Measurements from ENCODE around the gene PLXDC2.

PLXDC2 gene

DNA sequence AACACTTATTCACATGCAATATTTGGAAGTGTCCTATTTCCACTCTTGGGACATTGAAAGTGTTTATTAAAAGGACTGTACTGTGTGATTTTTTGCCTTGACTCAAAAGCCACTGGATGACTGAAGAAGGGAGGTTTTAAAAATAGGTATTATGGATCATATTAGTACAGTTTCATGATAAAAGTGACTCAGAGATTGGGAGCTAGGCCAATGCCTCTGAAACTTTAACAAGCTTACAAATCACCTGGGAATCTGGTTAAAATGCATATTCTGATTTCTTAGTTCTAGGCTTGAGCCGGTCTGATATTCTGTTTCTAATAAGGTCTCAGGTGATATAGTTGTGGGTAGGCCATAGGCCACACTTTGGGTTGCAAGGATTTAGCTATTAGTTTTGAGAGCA is 191.2 kb downstream of the PLXDC2 start (continued):
- TF ChIP-seq ZBTB21 (tag by site-specific recombination; IDR thresholded peaks at IDR 0.05): no peak
- no peak for TF ChIP-seq KLF16 (tag by site-specific recombination; IDR thresholded peaks at IDR 0.05)
- no peak for TF ChIP-seq ZNF792 (tag by site-specific recombination; IDR thresholded peaks at IDR 0.05)
- TF ChIP-seq, protein P1, sequence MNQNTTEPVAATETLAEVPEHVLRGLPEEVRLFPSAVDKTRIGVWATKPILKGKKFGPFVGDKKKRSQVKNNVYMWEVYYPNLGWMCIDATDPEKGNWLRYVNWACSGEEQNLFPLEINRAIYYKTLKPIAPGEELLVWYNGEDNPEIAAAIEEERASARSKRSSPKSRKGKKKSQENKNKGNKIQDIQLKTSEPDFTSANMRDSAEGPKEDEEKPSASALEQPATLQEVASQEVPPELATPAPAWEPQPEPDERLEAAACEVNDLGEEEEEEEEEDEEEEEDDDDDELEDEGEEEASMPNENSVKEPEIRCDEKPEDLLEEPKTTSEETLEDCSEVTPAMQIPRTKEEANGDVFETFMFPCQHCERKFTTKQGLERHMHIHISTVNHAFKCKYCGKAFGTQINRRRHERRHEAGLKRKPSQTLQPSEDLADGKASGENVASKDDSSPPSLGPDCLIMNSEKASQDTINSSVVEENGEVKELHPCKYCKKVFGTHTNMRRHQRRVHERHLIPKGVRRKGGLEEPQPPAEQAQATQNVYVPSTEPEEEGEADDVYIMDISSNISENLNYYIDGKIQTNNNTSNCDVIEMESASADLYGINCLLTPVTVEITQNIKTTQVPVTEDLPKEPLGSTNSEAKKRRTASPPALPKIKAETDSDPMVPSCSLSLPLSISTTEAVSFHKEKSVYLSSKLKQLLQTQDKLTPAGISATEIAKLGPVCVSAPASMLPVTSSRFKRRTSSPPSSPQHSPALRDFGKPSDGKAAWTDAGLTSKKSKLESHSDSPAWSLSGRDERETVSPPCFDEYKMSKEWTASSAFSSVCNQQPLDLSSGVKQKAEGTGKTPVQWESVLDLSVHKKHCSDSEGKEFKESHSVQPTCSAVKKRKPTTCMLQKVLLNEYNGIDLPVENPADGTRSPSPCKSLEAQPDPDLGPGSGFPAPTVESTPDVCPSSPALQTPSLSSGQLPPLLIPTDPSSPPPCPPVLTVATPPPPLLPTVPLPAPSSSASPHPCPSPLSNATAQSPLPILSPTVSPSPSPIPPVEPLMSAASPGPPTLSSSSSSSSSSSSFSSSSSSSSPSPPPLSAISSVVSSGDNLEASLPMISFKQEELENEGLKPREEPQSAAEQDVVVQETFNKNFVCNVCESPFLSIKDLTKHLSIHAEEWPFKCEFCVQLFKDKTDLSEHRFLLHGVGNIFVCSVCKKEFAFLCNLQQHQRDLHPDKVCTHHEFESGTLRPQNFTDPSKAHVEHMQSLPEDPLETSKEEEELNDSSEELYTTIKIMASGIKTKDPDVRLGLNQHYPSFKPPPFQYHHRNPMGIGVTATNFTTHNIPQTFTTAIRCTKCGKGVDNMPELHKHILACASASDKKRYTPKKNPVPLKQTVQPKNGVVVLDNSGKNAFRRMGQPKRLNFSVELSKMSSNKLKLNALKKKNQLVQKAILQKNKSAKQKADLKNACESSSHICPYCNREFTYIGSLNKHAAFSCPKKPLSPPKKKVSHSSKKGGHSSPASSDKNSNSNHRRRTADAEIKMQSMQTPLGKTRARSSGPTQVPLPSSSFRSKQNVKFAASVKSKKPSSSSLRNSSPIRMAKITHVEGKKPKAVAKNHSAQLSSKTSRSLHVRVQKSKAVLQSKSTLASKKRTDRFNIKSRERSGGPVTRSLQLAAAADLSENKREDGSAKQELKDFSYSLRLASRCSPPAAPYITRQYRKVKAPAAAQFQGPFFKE (tag by site-specific recombination; IDR thresholded peaks at IDR 0.05; ENCODE audit: borderline replicate concordance): no peak
- TF ChIP-seq ZNF391 (tag by site-specific recombination; IDR thresholded peaks at IDR 0.05; ENCODE audit: borderline replicate concordance, low read depth): no peak
- no peak for TF ChIP-seq ZIC2 (tag by site-specific recombination; IDR thresholded peaks at IDR 0.05)
- TF ChIP-seq, protein P2, sequence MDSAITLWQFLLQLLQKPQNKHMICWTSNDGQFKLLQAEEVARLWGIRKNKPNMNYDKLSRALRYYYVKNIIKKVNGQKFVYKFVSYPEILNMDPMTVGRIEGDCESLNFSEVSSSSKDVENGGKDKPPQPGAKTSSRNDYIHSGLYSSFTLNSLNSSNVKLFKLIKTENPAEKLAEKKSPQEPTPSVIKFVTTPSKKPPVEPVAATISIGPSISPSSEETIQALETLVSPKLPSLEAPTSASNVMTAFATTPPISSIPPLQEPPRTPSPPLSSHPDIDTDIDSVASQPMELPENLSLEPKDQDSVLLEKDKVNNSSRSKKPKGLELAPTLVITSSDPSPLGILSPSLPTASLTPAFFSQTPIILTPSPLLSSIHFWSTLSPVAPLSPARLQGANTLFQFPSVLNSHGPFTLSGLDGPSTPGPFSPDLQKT (IDR thresholded peaks at IDR 0.05; ENCODE audit: borderline replicate concordance, low read depth, low read length): no peak
- TF ChIP-seq ZEB2 (tag by site-specific recombination; IDR thresholded peaks at IDR 0.05): no peak
- no peak for TF ChIP-seq KLF9 (tag by site-specific recombination; IDR thresholded peaks at IDR 0.05; ENCODE audit: low read depth)
- no peak for TF ChIP-seq ZNF214 (tag by site-specific recombination; IDR thresholded peaks at IDR 0.05; ENCODE audit: borderline replicate concordance)
- no peak for TF ChIP-seq ZNF354C (tag by site-specific recombination; IDR thresholded peaks at IDR 0.05; ENCODE audit: borderline replicate concordance, low read depth)
- TF ChIP-seq ZNF2 (tag by site-specific recombination; IDR thresholded peaks at IDR 0.05): no peak
- TF ChIP-seq ZNF76 (tag by site-specific recombination; IDR thresholded peaks at IDR 0.05; ENCODE audit: borderline replicate concordance, low read depth): no peak
- TF ChIP-seq RBAK (tag by site-specific recombination; IDR thresholded peaks at IDR 0.05): no peak

DNA sequence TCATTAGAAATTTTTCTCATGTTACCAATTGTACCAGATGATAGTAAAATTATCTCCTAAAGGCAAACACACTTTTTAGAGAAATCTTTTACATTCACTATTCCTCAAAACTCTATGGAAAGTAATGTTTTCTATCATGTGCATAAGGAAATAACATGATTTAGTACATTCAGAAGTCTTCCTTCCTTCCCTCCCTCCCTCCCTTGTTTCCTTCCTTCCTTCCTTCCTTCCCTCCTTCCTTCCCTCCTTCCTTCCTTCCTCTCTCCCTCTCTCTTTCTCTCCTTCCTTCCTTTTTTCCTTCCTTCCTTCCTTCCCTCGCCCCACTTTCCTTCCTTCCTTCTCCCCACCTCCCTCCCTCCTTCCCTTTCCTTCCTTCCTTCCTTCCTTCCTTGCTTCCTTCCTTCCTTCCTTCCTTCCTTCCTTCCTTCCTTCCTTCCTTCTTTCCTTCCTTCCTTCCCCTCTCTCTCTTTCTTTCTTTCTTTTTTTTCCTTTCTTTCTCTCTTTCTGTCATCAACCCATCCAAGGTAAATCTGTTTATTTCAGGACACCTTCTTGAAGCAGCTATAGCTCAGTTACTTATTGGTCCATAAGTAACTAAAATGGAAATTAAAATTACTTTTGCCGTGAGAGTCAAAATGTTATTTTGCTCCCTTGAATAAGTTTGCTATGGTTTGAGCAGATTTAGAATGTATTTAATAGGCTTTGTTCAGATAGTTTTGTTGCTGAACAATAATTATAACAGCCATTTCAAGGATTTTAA is 197.9 kb downstream of the PLXDC2 start:
- H3K4me1 ChIP-seq (ENCODE audit: control insufficient read depth, insufficient read depth, low read length): no peaks in the 10 kb centered on the region
- no peaks in the 10 kb centered on the region for H3K9me3 ChIP-seq (ENCODE audit: control insufficient read depth, insufficient read depth, low read depth, low read length)
- ChIA-PET CTCF (interaction anchor here (0.7 kb wide), 1 partner anchor 1158 kb away, joined by 7 read pairs; no protein-coding TSS in a partner anchor), POLR2A (no interaction called here)
- no peak overlapping the region for H3K27ac ChIP-seq (ENCODE audit: extremely low read depth, low read depth, low read length)
- TF ChIP-seq ZFHX2 (tag by site-specific recombination; conservative IDR thresholded peaks at IDR 0.05) (no peak), ZNF366 (tag by site-specific recombination; conservative IDR thresholded peaks at IDR 0.05) (peak; percentile 50)
- no peaks in the 10 kb centered on the region for H3K36me3 ChIP-seq (ENCODE audit: control insufficient read depth in 2 of 2, insufficient read depth in 1 of 2, low read length in 2 of 2)
- no peak overlapping the region for H3K4me3 ChIP-seq (ENCODE audit: low read depth, low read length)

DNA sequence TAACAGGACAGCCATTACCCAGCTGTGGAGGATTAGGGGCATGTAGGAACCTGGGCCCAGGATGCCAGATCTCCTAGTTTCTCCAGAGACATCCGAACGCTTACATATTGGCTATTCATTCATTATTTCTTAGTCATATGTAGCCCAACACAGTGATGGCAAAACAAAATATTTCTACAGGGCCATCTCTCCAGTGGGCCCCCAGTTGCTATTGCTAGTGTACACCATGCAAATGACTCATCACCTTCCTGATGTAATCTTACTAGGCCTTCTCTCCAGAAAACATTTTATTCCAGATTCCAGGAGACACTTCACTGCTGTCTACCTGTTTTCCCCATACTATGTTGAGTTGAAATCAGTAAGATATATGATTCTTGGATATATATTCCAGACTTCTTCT is 201.7 kb downstream of the PLXDC2 start:
- Histone ChIP-seq H3K9me3 (ENCODE audit: control insufficient read depth, insufficient read depth, low read depth, low read length) (no peaks in the 10 kb centered on the region), H3K27ac (ENCODE audit: extremely low read depth, low read depth, low read length) (no peak overlapping the region), H3K4me3 (ENCODE audit: low read depth, low read length) (no peak overlapping the region), H3K4me1 (ENCODE audit: control insufficient read depth, insufficient read depth, low read length) (no peaks in the 10 kb centered on the region), H3K36me3 (ENCODE audit: control insufficient read depth in 2 of 2, insufficient read depth in 1 of 2, low read length in 2 of 2) (no peaks in the 10 kb centered on the region)
- POLR2A ChIA-PET: no interaction called here
- CTCF ChIA-PET: no interaction called here
- no peak for TF ChIP-seq ZNF354C (tag by site-specific recombination; IDR thresholded peaks at IDR 0.05; ENCODE audit: borderline replicate concordance, low read depth)
- TF ChIP-seq ZNF248 (tag by site-specific recombination; IDR thresholded peaks at IDR 0.05): no peak
- no peak for TF ChIP-seq ZNF335 (tag by site-specific recombination; conservative IDR thresholded peaks at IDR 0.05)
- TF ChIP-seq, protein P3, sequence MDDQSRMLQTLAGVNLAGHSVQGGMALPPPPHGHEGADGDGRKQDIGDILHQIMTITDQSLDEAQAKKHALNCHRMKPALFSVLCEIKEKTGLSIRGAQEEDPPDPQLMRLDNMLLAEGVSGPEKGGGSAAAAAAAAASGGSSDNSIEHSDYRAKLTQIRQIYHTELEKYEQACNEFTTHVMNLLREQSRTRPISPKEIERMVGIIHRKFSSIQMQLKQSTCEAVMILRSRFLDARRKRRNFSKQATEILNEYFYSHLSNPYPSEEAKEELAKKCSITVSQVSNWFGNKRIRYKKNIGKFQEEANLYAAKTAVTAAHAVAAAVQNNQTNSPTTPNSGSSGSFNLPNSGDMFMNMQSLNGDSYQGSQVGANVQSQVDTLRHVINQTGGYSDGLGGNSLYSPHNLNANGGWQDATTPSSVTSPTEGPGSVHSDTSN (CRISPR knock-in tag; IDR thresholded peaks at IDR 0.05): no peak
- TF ChIP-seq, protein P4, sequence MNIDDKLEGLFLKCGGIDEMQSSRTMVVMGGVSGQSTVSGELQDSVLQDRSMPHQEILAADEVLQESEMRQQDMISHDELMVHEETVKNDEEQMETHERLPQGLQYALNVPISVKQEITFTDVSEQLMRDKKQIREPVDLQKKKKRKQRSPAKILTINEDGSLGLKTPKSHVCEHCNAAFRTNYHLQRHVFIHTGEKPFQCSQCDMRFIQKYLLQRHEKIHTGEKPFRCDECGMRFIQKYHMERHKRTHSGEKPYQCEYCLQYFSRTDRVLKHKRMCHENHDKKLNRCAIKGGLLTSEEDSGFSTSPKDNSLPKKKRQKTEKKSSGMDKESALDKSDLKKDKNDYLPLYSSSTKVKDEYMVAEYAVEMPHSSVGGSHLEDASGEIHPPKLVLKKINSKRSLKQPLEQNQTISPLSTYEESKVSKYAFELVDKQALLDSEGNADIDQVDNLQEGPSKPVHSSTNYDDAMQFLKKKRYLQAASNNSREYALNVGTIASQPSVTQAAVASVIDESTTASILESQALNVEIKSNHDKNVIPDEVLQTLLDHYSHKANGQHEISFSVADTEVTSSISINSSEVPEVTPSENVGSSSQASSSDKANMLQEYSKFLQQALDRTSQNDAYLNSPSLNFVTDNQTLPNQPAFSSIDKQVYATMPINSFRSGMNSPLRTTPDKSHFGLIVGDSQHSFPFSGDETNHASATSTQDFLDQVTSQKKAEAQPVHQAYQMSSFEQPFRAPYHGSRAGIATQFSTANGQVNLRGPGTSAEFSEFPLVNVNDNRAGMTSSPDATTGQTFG (tag by site-specific recombination; IDR thresholded peaks at IDR 0.05; ENCODE audit: borderline replicate concordance): no peak
- no peak for TF ChIP-seq ZNF350 (tag by site-specific recombination; IDR thresholded peaks at IDR 0.05)
